ENCODE data around the gene GALNT18.

GALNT18 gene

DNA sequence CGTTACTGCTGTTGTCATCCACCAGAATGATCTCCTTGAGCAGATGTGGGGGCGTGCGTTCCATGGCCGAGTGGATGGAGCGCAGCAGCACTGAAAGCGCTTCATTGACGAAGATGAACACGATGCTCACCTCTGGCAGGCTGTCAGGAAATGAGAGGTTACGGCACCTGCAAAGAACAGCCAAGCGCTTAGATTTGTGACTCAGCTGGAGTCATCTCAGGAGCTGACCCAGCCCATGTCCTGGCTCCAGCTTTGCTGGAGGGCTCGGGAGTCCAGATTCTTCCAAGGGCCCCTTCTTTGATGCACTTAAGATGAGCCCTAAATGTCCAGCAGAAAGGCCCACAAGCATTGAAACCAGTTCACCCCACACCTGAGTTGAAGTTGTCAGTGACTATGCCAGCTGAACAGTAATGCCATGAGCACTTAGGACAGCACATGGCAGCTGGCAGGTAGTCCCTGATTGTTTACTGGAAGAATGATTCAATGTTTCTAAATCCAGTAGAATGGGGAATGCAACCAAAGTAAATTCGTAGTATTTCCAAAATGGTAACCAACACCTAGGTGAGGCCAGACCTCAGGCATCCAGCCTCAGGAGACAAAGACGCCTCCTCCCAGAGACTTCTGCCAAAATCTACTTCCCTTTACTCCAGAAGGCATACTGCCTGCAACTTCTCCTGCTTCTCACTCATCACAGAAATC, 189.0 kb downstream of the GALNT18 start:
- no peak overlapping the region for H3K4me3 ChIP-seq (ENCODE audit: low read depth, low read length)
- TF ChIP-seq, protein P1, sequence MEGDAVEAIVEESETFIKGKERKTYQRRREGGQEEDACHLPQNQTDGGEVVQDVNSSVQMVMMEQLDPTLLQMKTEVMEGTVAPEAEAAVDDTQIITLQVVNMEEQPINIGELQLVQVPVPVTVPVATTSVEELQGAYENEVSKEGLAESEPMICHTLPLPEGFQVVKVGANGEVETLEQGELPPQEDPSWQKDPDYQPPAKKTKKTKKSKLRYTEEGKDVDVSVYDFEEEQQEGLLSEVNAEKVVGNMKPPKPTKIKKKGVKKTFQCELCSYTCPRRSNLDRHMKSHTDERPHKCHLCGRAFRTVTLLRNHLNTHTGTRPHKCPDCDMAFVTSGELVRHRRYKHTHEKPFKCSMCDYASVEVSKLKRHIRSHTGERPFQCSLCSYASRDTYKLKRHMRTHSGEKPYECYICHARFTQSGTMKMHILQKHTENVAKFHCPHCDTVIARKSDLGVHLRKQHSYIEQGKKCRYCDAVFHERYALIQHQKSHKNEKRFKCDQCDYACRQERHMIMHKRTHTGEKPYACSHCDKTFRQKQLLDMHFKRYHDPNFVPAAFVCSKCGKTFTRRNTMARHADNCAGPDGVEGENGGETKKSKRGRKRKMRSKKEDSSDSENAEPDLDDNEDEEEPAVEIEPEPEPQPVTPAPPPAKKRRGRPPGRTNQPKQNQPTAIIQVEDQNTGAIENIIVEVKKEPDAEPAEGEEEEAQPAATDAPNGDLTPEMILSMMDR (conservative IDR thresholded peaks at IDR 0.05; ENCODE audit: low read depth, low read length) = no peak
- no peak for DNase-seq (ENCODE audit: low read depth)

- TF ChIP-seq, protein P1 (conservative IDR thresholded peaks at IDR 0.05; ENCODE audit: low read depth, low read length) = no peak
- no peak for DNase-seq (ENCODE audit: low read depth)
- no peak overlapping the region for H3K4me3 ChIP-seq (ENCODE audit: low read depth, low read length)
Observed at GRCh38 chr11:11430431-11430830, 191.4 kb downstream of the GALNT18 start.

- TF ChIP-seq, protein P1 (conservative IDR thresholded peaks at IDR 0.05; ENCODE audit: low read depth, low read length) = no peak
- no peak for DNase-seq (ENCODE audit: low read depth)
- no peak overlapping the region for H3K4me3 ChIP-seq (ENCODE audit: low read depth, low read length)
Observed at GRCh38 chr11:11428714-11429113, 193.1 kb downstream of the GALNT18 start.

DNA sequence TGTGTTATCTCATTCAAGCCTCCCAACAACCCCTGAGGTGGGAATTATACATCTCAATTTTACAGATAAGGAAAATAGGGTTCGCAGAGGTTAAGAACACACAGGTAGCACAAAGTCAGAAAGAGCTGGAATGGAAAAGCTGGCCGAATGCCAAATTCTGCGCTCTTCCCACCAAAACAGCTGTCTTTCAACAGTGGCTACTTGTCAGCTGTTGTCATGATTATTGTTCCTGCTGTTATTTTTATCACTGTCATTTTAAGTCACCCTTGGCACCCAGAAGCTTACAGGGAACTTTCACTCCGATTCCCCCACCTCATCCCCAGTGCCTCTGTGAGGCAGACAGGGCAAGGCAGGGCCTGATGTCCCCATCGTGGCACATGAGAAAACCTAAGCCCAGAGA, 194.3 kb downstream of the GALNT18 start:
- no peak for DNase-seq (ENCODE audit: low read depth)
- H3K4me3 ChIP-seq (ENCODE audit: low read depth, low read length) = no peak overlapping the region
- TF ChIP-seq, protein P1 (conservative IDR thresholded peaks at IDR 0.05; ENCODE audit: low read depth, low read length) = no peak

- TF ChIP-seq, protein P1 (conservative IDR thresholded peaks at IDR 0.05; ENCODE audit: low read depth, low read length) = no peak
- DNase-seq (ENCODE audit: low read depth) = no peak
- no peak overlapping the region for H3K4me3 ChIP-seq (ENCODE audit: low read depth, low read length)
Observed at GRCh38 chr11:11427140-11427539, 194.7 kb downstream of the GALNT18 start.

- no peak overlapping the region for H3K4me3 ChIP-seq (ENCODE audit: low read depth, low read length)
- TF ChIP-seq, protein P1 (conservative IDR thresholded peaks at IDR 0.05; ENCODE audit: low read depth, low read length) = no peak
- DNase-seq (ENCODE audit: low read depth) = no peak
Observed at GRCh38 chr11:11426226-11426952, 195.4 kb downstream of the GALNT18 start.
